Smooth muscle cell (in vitro differentiated cells): ENCODE results near the gene ZNF157. TPM values are rescaled to one million over a fixed set of nuclear protein-coding genes. Genes with fewer than 3 reads are reported as not detected.
"Not testable (repeated sequence)": the region's sequence is repeated elsewhere in the genome, so short reads cannot be mapped to it uniquely, and the experiment has no call there.

Experiments used
- DNase-seq: peaks from one replicate; lab custom pipeline; 2025; ENCODE audit not compliant: unreplicated experiment; lab: John Stamatoyannopoulos, UW
- H2AFZ ChIP-seq: fragments of 200-600 bp; sonication (generic); 2 replicates; pipeline ENCODE4 v1.6.0; 2016; ENCODE audit warnings: antibody characterized with exemption, low read depth, mild to moderate bottlenecking
- H3F3A ChIP-seq: fragments of 200-600 bp; sonication (generic); 2 replicates; pipeline ENCODE4 v1.6.0; 2017; ENCODE audit warnings: antibody characterized with exemption, low read depth
- H3K27ac ChIP-seq: fragments of 200-600 bp; sonication (generic); 2 replicates; pipeline ENCODE4 v1.5.1; 2016; ENCODE audit warnings: low read depth, mild to moderate bottlenecking
- H3K27me3 ChIP-seq: fragments of 200-600 bp; sonication (generic); 2 replicates; pipeline ENCODE4 v1.6.1; 2016; ENCODE audit warnings: low read depth, mild to moderate bottlenecking
- H3K36me3 ChIP-seq: fragments of 200-600 bp; sonication (generic); 2 replicates; pipeline ENCODE4 v1.5.1; 2016; ENCODE audit warnings: low read depth
- H3K4me1 ChIP-seq: fragments of 200-600 bp; sonication (generic); 2 replicates; pipeline ENCODE4 v1.5.1; 2016; ENCODE audit warnings: low read depth
- H3K4me2 ChIP-seq: fragments of 200-600 bp; sonication (generic); 2 replicates; pipeline ENCODE4 v1.6.0; 2016; ENCODE audit warnings: mild to moderate bottlenecking
- H3K4me3 ChIP-seq: fragments of 200-600 bp; sonication (generic); 2 replicates; pipeline ENCODE4 v1.5.1; 2016; ENCODE audit warnings: mild to moderate bottlenecking
- H3K79me2 ChIP-seq: fragments of 200-600 bp; sonication (generic); 2 replicates; pipeline ENCODE4 v1.6.0; 2016; ENCODE audit warnings: low read depth, mild to moderate bottlenecking
- H3K9ac ChIP-seq: fragments of 200-600 bp; sonication (generic); 2 replicates; pipeline ENCODE4 v1.6.0; 2016; ENCODE audit warnings: low read depth
- H3K9me3 ChIP-seq: fragments of 200-600 bp; sonication (generic); replicated peaks from 2 replicates; pipeline ENCODE4 v1.5.1; 2016; ENCODE audit warnings: low read depth
- H4K20me1 ChIP-seq: fragments of 200-600 bp; sonication (generic); 2 replicates; pipeline ENCODE4 v1.6.0; 2016; ENCODE audit warnings: low read depth
- WGBS: methylation state at CpG from one replicate; pipeline ENCODE4 v1.1.7; 2016; ENCODE audit warnings: low lambda C conversion rate; 5-methylcytosine and 5-hydroxymethylcytosine counted together
- polyA plus RNA-seq: library from polyadenylated mRNA; unstranded; fragments of >200 nt; fragmentation: Nextera tagmentation; extraction: Ambion mirVana; gene quantifications from 2 replicates; pipeline ENCODE4 v1.2.1, GENCODE V29; 2016
- total RNA-seq: library from RNA; depleted of rRNA; stranded (reverse); fragments of >200 nt; gene quantifications from 2 replicates; pipeline ENCODE4 v1.2.3, GENCODE V29; 2014
- TF ChIP-seq, protein P1 (sequence below): fragments of 200-600 bp; sonication (generic); IDR thresholded peaks from 2 replicates; pipeline ENCODE4 v1.5.1; 2017; ENCODE audit warnings: borderline replicate concordance, mild to moderate bottlenecking, antibody characterized with exemption; ENCODE audit not compliant: insufficient read depth, poor library complexity, severe bottlenecking

The ZNF157 gene
- total and polyA plus RNA-seq, 2 experiments from 2014 or later: not detected

DNA sequence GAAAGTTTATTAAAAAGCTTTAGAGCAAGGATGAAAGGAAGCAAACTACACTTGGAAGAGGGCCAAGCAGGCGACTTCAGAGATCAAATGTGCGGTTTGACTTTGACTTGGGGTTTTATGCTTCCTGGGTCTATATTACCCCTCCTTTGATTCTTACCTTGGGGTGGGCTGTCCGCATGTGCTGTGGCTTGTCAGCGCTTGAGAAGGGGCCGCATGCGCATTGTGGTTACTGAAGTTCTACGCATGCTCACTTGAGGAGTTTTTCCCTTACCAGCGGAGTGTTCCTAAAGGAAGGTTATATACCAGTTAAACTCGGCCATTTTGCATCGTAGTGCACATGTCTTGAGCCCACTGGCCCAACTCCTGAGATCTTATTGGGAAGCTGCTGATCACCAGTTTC lies 9.9 kb downstream of the ZNF157 start:
- Histone ChIP-seq H3K4me2 (no peak overlapping the region), H3K9me3 (no peaks in the 10 kb centered on the region), H3K4me3 (no peak overlapping the region), H3K9ac (no peak overlapping the region), H3K27me3 (no peaks in the 10 kb centered on the region), H3K79me2 (no peaks in the 10 kb centered on the region), H3K4me1 (no peaks in the 10 kb centered on the region), H3K36me3 (no peaks in the 10 kb centered on the region), H2AFZ (no peak overlapping the region), H4K20me1 (no peaks in the 10 kb centered on the region), H3K27ac (no peak overlapping the region), H3F3A (no peaks in the 10 kb centered on the region)
- no peak for DNase-seq
- TF ChIP-seq, protein P1, sequence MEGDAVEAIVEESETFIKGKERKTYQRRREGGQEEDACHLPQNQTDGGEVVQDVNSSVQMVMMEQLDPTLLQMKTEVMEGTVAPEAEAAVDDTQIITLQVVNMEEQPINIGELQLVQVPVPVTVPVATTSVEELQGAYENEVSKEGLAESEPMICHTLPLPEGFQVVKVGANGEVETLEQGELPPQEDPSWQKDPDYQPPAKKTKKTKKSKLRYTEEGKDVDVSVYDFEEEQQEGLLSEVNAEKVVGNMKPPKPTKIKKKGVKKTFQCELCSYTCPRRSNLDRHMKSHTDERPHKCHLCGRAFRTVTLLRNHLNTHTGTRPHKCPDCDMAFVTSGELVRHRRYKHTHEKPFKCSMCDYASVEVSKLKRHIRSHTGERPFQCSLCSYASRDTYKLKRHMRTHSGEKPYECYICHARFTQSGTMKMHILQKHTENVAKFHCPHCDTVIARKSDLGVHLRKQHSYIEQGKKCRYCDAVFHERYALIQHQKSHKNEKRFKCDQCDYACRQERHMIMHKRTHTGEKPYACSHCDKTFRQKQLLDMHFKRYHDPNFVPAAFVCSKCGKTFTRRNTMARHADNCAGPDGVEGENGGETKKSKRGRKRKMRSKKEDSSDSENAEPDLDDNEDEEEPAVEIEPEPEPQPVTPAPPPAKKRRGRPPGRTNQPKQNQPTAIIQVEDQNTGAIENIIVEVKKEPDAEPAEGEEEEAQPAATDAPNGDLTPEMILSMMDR: no peak
- 89% methylated on average over 10 of the region's 10 CpGs for WGBS

DNA sequence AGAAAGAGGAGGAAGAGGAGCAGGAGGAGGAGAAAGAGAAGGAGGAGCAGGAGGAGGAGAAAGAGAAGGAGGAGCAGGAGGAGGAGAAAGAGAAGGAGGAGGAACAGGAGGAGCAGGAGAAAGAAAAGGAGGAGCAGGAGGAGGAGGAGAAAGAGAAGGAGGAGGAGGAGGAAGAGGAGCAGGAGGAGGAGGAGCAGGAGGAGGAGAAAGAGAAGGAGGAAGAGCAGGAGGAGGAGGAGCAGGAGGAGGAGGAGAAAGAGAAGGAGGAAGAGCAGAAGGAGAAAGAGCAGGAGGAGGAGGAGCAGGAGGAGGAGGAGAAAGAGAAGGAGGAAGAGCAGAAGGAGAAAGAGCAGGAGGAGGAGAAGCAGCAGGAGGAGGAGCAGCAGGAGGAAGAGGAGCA lies 10.5 kb downstream of the ZNF157 start:
- H3K9ac ChIP-seq, H3K79me2 ChIP-seq, H2AFZ ChIP-seq, H3F3A ChIP-seq, H3K4me1 ChIP-seq, H3K36me3 ChIP-seq, H3K4me3 ChIP-seq, H3K9me3 ChIP-seq, DNase-seq, H3K4me2 ChIP-seq, H3K27me3 ChIP-seq, H3K27ac ChIP-seq, H4K20me1 ChIP-seq: not testable (repeated sequence)

DNA sequence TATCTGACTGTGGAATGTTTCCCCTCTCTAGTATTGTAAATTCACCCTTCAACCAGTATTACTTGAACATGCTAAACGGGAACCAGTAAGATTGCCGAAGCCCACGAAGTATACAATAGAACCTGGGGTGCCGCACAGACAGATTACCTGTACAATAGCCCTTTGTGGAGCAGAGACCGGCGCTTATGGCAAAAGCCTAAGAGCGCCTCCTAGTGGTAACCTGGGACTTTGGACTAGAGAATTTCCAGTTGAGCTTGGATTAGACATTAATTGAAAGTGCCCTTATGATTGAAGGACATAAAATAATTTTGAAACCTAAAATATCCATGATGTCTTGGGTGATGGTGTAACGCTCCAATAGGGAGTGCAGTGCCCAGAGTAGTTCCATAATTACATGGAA lies 14.1 kb downstream of the ZNF157 start:
- no peak overlapping the region for H2AFZ ChIP-seq
- no peak overlapping the region for H3K9ac ChIP-seq
- TF ChIP-seq, protein P1: peak; percentile 70
- DNase-seq: peak; percentile 2
- H3K27ac ChIP-seq: no peak overlapping the region
- H3K4me1 ChIP-seq: no peaks in the 10 kb centered on the region
- H3K36me3 ChIP-seq: no peaks in the 10 kb centered on the region
- no peaks in the 10 kb centered on the region for H3F3A ChIP-seq
- WGBS: 28% methylated on average over 8 of the region's 8 CpGs
- H3K79me2 ChIP-seq: no peaks in the 10 kb centered on the region
- no peaks in the 10 kb centered on the region for H3K9me3 ChIP-seq
- H3K27me3 ChIP-seq: no peaks in the 10 kb centered on the region
- H4K20me1 ChIP-seq: no peaks in the 10 kb centered on the region
- no peak overlapping the region for H3K4me2 ChIP-seq
- H3K4me3 ChIP-seq: no peak overlapping the region

DNA sequence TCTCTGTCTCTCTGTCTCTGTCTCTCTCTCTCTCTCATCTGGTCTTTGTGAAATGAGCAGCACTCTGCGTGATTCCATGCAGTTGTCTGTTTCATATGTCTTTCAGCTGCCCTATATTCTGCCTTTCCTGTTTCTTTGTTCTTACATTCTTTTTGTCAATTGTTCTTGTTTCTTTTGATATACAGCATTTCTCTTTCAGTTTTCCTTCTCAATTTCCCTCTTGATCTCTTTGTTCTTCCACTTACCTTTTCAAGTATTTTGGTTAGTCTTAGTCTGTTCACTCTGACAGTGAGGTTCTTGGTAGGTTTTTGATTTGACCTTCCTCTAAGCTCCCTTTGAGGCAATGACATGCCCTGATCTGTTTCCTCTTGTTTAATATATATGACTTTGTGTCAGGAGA lies 20.4 kb downstream of the ZNF157 start:
- Histone ChIP-seq H3K27ac (no peak overlapping the region), H3F3A (no peaks in the 10 kb centered on the region), H3K4me2 (no peak overlapping the region), H3K27me3 (no peaks in the 10 kb centered on the region), H3K9ac (no peak overlapping the region), H2AFZ (no peak overlapping the region), H4K20me1 (no peaks in the 10 kb centered on the region), H3K9me3 (no peaks in the 10 kb centered on the region), H3K4me1 (no peaks in the 10 kb centered on the region), H3K79me2 (no peaks in the 10 kb centered on the region), H3K4me3 (no peak overlapping the region), H3K36me3 (no peaks in the 10 kb centered on the region)
- 69% methylated on average over 1 of the region's 1 CpG for WGBS
- no peak for DNase-seq
- TF ChIP-seq, protein P1: no peak
